Skeletal muscle tissue (tissue), 4 donors: ENCODE data around the gene ALG14. TPM values are rescaled to one million over a fixed set of nuclear protein-coding genes. Genes with fewer than 3 reads are reported as not detected.

Experiments used
- H3K27ac ChIP-seq: one replicate; pipeline ENCODE4 v1.7.0; 2013; ENCODE audit warnings: mild to moderate bottlenecking, low read depth, low read length, inconsistent platforms
- H3K27me3 ChIP-seq, 3 donors: one replicate each; pipeline ENCODE4 v1.7.0; 2013; ENCODE audit warnings: low read length in 3 of 3; ENCODE audit not compliant: control insufficient read depth in 3 of 3, insufficient read depth in 3 of 3
- H3K36me3 ChIP-seq, 3 donors: one replicate each; pipeline ENCODE4 v1.7.0; 2013; ENCODE audit warnings: low read length in 3 of 3; ENCODE audit not compliant: control insufficient read depth in 3 of 3, insufficient read depth in 3 of 3
- H3K4me1 ChIP-seq, 3 donors: one replicate each; pipeline ENCODE4 v1.7.0; 2013; ENCODE audit warnings: low read length in 3 of 3, mild to moderate bottlenecking in 3 of 3; ENCODE audit not compliant: control insufficient read depth in 3 of 3, insufficient read depth in 3 of 3
- H3K4me3 ChIP-seq, 3 donors: one replicate each; pipeline ENCODE4 v1.7.0; 2013; ENCODE audit warnings: low read length in 3 of 3
- H3K9ac ChIP-seq, 3 donors: one replicate each; pipeline ENCODE4 v1.7.0; 2013; ENCODE audit warnings: low read length in 3 of 3, mild to moderate bottlenecking in 3 of 3, moderate library complexity in 2 of 3, low read depth in 1 of 3
- H3K9me3 ChIP-seq, 3 donors: one replicate each; pipeline ENCODE4 v1.7.0; 2013; ENCODE audit warnings: low read length in 3 of 3; ENCODE audit not compliant: control insufficient read depth in 3 of 3
- total RNA-seq: library from RNA; depleted of rRNA; stranded (reverse); fragments of >200 nt; gene quantifications from one replicate; pipeline ENCODE4 v1.2.3, GENCODE V29; 2014
- donor health status: Osteomylitis.

ALG14 gene
- total RNA-seq, 1 donor from 2014 or later = 1.0 TPM

DNA sequence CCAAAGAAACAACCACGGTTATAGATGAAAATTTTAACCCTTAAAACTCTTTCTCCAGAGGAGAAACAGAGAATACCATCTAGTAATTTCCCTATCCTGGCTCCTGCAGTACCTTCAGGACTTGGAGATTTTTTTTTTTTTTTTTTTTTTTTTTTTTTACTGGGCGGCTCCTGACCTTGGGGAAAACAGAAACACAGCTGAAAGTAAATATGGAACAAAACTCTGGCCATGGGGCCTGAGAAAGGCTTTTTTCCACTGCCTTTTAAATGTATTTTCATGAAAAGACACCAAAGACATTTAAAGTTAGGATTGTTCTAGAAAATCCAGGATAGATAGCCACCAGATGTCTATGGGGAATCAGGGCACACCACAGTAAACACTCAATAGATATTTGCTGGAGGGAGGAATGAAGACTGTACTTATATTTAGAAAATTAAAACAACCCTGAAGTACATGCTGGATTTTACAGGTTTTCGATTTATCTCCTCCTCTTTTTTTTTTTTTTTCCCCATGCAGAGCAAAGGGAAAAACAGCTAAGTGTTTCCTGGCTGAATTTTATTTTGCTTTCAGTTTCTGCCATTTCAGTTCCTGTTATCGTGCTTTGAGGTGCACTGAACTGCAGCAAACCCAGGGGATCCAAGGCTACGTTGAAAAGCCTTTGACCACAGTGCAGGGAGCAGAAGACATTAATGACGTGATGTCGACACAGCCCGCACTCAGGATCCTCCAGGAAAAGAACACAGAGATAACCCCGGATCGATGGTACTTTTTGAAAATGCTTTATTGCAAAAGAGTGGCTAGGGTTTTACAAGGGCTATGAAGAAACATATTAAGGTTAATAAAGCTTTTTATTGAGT lies 110.1 kb downstream of the ALG14 start:
- Histone ChIP-seq H3K9ac (peak overlapping the region; percentile 62 to 85 (median 70)), H3K27me3 (no peaks in the 10 kb centered on the region), H3K9me3 (no peaks in the 10 kb centered on the region), H3K4me3 (peak overlapping the region; percentile 63 to 78 (median 66)), H3K27ac (peak overlapping the region; percentile 68), H3K36me3 (no peaks in the 10 kb centered on the region), H3K4me1 (peaks cover 0 to 4% (median 2%) of the 10 kb centered on the region in 3 donors)

DNA sequence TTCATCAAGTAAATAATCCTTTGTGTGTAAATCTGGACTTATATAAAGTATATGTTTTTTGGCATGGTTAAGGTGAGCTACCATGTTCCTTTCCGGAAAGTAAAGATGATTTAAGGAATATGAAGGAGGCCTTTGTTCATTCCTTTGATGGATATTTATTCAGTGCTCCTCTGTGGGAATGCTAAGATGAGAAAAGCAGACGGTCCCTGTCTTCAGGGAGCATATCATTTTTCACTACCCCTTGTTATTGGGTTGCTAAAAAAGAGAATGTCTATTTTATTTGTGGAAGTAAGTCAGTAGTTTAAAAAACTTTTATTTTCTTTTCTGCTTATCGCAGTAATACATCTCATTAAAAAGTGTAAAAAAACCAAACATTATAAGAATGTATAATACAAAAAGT lies 110.8 kb downstream of the ALG14 start:
- H3K9me3 ChIP-seq = no peaks in the 10 kb centered on the region

DNA sequence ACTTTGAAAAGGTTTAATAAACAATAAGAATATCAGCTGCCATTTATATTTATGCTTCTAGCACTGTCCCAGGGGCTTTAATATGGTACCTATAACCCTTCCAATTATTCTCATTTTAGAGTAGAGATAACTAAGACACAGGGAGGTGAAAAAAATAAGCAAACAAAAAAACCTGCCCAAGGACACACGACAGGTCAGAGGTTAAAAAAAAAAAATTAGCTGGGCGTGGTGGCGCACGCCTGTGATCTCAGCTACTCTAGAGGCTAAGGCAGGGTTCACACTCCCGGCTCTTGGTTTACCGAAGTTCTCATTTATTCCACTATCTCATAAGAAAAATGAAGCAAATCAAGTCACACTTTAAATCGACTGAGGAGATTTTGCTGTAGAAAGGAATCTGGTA lies 111.2 kb downstream of the ALG14 start:
- no peaks in the 10 kb centered on the region for H3K9me3 ChIP-seq
- H3K9ac ChIP-seq = no peak overlapping the region
- H3K27ac ChIP-seq = no peak overlapping the region
- H3K4me1 ChIP-seq = peaks cover 0 to 4% (median 2%) of the 10 kb centered on the region in 3 donors
- H3K27me3 ChIP-seq = no peaks in the 10 kb centered on the region
- no peaks in the 10 kb centered on the region for H3K36me3 ChIP-seq
- no peak overlapping the region for H3K4me3 ChIP-seq

More for the DNA sequence above, 110.8 kb downstream of the ALG14 start:
- no peaks in the 10 kb centered on the region for H3K27me3 ChIP-seq
- peaks cover 0 to 4% (median 2%) of the 10 kb centered on the region in 3 donors for H3K4me1 ChIP-seq
- peak overlapping the region; percentile 68 for H3K27ac ChIP-seq
- no peaks in the 10 kb centered on the region for H3K36me3 ChIP-seq
- H3K4me3 ChIP-seq = no peak overlapping the region
- H3K9ac ChIP-seq = peak overlapping the region in 1 of 3 donors; percentile 62

DNA sequence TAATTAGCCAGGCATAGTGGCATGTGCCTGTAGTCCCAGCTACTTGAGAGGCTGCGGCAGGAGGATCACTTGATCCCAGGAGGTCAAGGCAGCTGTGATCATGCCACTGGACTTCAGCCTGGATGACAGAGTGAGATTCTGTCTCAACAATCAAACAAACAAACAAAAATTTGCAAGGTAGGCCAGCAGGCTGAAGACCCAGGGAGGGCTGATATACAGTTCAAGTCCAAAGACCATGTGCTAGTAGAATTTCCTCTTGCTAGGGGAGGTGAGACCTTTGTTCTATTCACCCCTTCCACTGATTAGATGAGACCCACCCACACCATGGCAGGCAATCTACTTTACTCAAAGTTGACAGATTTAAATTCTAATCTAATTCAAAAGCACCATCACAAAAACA lies 114.7 kb downstream of the ALG14 start:
- Histone ChIP-seq H3K4me1 (peaks cover under 1 to 10% (median 4%) of the 10 kb centered on the region in 3 donors), H3K9ac (no peak overlapping the region), H3K36me3 (no peaks in the 10 kb centered on the region), H3K4me3 (no peak overlapping the region), H3K27me3 (no peaks in the 10 kb centered on the region), H3K27ac (no peak overlapping the region), H3K9me3 (no peaks in the 10 kb centered on the region)

DNA sequence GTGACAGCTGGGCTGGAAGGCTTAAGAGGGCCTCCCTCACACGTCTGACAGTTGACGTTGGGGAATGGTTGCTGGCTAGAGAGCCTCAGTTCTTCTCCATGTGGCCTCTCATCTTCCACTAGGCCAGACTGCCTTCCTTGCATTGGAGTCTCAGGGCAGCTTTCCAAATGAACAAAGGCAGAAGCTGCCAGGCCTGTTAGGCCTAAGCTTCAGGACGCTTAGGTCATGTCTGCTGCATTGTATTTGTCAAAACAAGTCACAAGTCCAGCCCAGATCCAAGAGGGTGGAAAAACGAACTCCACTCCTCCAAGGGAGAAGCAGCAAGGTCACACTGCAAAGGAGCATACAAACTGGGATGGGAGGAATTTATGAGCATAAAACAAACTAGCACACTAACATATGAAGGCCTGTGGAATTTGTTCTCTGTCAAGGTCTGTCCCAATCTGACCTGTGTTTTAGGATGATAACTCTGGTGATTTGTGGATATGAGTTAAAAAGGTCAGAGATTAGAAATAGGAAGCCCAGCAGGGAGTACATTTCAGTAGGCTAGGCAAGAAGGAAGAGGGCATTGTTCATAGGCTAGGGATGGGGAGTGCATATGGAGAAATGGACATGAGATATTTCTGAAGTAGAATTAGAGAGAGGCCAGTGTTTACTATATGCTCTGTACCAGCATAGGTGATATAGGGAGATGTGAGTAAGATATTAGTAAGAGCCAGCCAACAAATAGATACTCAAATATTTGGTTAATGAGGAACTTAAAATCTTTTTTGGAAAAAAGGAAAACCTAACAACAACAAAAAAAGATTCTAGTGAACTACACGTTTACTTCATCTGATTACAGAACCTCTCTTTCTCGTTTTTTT lies 116.8 kb downstream of the ALG14 start:
- Histone ChIP-seq H3K36me3 (no peaks in the 10 kb centered on the region), H3K9me3 (no peaks in the 10 kb centered on the region), H3K9ac (no peak overlapping the region), H3K27ac (no peak overlapping the region), H3K4me1 (peaks cover 0 to 8% (median 4%) of the 10 kb centered on the region in 3 donors), H3K27me3 (no peaks in the 10 kb centered on the region), H3K4me3 (no peak overlapping the region)

DNA sequence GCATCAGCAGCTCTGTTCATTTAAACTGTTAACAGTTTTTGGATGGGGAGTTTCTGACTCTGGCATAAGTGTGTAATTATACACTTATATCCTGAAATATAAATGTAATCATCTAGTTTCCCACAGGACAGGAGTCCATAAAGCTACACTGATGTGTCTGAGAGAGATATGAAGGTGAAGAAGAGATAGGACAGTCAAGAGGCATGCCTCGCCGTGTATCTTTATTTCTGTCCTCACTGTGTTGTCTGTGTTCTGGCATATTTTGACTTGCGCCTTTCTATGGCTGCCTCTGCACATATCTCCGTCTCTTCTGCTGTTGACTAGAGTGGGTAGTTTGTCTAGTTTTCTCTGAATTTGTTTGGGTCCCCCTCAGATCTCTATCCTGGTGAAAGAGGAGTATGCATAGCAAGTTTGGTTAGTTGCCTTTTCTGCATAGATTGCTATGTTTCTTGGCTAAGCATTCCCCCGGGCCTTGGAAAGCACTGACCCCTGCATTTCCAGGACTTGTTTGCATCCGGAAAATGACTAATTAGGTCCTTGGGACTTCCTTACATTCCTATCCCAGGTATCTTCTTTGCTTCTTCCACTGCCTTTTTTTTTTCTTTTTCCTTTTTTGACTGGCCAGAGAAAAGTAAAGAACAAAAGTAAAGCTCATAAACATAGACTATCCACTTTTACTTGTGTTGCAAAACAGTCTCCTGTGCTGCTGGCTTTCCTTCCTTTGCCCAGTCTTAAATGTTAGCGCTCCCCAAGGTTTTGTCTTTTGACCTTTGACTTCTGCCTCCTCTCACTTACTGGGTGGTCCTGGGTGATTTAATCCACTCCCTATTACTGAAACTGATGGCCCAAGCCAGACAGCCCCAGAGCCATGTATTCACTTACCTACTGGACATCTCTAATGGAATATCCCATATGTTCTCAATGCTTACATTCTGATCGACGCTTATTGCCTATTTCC lies 118.2 kb downstream of the ALG14 start:
- Histone ChIP-seq H3K4me3 (no peak overlapping the region), H3K4me1 (peaks cover 0 to 8% (median 4%) of the 10 kb centered on the region in 3 donors), H3K9ac (no peak overlapping the region), H3K27me3 (no peaks in the 10 kb centered on the region), H3K9me3 (no peaks in the 10 kb centered on the region), H3K36me3 (no peaks in the 10 kb centered on the region), H3K27ac (peak overlapping the region; percentile 21)

DNA sequence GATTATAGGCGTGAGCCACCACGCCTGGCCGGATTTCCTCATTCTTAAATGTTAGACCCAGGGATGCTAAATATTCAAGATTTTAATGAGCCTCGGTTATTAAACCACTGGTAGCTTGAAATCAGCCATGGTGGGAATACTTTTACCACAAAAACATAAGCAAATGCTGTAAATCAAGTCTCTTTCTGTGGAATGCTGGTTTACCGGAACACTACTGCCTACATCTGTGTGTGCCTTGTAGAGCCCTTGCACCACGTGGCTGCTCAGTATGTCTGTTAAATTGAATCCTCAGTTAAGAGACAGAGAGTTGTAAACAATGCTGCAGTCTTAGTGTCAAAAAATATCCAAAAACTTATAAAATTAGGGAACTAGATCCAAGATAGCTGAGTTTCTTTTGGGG lies 119.0 kb downstream of the ALG14 start:
- H3K9ac ChIP-seq = no peak overlapping the region
- H3K4me3 ChIP-seq = no peak overlapping the region
- H3K9me3 ChIP-seq = no peaks in the 10 kb centered on the region
- no peak overlapping the region for H3K27ac ChIP-seq
- no peaks in the 10 kb centered on the region for H3K27me3 ChIP-seq
- H3K4me1 ChIP-seq = peaks cover 0 to 8% (median 4%) of the 10 kb centered on the region in 3 donors
- H3K36me3 ChIP-seq = no peaks in the 10 kb centered on the region

DNA sequence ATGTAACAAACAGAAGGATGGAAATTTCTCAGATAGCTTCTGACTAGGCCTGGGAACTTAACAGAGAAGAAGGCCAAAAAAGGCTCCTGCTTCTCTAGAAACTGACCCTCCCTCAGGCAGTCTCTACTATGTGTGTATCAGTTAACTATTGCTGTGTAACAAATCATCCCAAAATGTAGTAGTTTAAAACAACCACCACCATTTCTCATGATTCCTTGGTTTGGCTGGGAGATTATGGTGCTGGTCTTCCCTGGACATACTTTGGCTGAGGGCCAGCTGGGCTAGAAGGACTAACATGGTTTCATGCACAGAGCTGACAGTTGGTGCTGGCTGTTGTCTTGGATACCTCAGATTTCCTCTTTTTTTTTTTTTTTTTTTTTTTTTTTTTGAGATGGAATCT lies 119.6 kb downstream of the ALG14 start:
- H3K36me3 ChIP-seq = no peaks in the 10 kb centered on the region
- H3K27me3 ChIP-seq = no peaks in the 10 kb centered on the region
- no peak overlapping the region for H3K4me3 ChIP-seq
- peaks cover 0 to 8% (median 4%) of the 10 kb centered on the region in 3 donors for H3K4me1 ChIP-seq
- H3K27ac ChIP-seq = no peak overlapping the region
- no peak overlapping the region for H3K9ac ChIP-seq
- H3K9me3 ChIP-seq = no peaks in the 10 kb centered on the region

DNA sequence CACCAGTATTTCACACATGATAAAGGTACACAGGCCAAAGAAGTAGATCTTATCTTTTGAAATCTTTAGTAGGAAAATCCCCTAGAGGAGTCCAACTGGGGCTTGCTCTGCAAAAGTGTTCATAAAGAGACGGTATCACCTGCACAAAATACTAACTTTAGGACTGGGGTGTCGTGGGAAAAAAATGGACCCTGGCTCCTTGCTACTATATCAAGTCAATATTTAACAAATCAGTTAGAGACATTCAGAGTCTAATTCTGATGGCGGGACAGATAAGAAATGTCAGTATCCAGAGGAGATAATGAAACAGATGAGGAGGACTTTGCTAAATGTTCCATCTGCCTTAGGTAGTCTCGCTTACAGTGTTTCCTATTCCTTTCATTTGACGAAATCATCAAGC lies 120.2 kb downstream of the ALG14 start:
- Histone ChIP-seq H3K36me3 (no peaks in the 10 kb centered on the region), H3K4me3 (no peak overlapping the region), H3K9ac (no peak overlapping the region), H3K27me3 (no peaks in the 10 kb centered on the region), H3K9me3 (no peaks in the 10 kb centered on the region), H3K4me1 (peaks cover 0 to 8% (median 4%) of the 10 kb centered on the region in 3 donors), H3K27ac (no peak overlapping the region)
